LNCaP clone FGC (cell line): ENCODE results near the gene TRPC4AP.

ENCODE experiments used
- DNase-seq: peaks from one replicate; pipeline ENCODE4 v3.0.0-alpha.2; 2011; ENCODE audit warnings: low read depth
- H3K4me3 ChIP-seq: 2 replicates; pipeline ENCODE4 v1.5.1; 2011; ENCODE audit warnings: mild to moderate bottlenecking, low read depth, low read length, control low read depth
- TF ChIP-seq, protein P1 (sequence below): IDR thresholded peaks from 2 replicates; pipeline ENCODE4 v1.5.1; 2012; ENCODE audit warnings: mild to moderate bottlenecking; ENCODE audit not compliant: control insufficient read depth, insufficient read depth; ENCODE audit errors: extremely low read depth

TRPC4AP gene

DNA sequence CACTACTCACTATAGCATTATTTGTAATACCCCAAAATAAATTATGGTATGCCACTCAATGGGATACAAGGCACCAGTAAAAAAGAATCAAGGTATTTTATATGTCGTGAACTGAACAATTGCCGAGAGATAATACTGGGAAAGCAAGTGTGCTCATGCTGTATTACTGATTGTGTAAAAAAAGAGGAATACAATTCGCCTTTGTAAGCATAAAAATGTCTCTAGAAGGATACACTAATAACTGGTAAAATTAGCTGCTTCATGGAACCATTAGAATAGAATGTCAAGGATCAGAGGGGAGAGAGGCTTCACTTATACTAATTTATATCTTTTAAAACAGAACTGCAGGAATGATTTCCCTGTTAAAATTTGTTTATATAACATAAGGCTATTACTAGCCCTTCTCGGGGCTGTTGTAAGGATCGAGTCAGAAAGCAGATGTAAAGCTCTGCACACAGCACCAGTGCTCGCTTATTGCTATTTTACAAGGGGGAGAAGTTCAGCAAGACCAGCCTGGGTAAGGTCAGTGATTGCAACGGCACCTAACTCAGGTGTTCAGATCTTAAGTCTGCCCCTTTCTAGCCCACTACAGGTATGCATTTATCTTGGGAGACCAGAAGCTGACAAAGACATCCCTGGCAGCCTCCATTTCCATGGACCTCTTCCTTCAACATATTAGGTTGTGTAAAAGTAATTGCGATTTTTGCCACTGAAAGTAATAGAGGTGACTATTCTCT, 75.3 kb downstream of the TRPC4AP start:
- TF ChIP-seq, protein P1, sequence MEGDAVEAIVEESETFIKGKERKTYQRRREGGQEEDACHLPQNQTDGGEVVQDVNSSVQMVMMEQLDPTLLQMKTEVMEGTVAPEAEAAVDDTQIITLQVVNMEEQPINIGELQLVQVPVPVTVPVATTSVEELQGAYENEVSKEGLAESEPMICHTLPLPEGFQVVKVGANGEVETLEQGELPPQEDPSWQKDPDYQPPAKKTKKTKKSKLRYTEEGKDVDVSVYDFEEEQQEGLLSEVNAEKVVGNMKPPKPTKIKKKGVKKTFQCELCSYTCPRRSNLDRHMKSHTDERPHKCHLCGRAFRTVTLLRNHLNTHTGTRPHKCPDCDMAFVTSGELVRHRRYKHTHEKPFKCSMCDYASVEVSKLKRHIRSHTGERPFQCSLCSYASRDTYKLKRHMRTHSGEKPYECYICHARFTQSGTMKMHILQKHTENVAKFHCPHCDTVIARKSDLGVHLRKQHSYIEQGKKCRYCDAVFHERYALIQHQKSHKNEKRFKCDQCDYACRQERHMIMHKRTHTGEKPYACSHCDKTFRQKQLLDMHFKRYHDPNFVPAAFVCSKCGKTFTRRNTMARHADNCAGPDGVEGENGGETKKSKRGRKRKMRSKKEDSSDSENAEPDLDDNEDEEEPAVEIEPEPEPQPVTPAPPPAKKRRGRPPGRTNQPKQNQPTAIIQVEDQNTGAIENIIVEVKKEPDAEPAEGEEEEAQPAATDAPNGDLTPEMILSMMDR = no peak

DNA sequence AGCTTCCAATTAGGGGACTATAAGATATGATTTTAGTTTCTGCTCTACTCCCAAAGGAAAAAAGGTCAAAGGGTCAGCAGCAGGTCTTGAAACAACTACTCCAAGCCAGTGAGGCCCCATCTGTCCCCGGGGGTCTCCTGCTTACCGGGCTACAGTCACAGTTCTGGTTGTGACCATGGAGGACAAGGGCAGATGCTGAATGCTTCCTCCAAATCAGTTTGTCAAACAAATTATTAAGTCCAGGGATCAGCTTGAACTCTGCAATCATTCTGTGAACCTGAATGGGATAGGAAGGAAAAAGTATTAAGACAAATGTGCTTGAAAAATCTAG, 76.8 kb downstream of the TRPC4AP start:
- no peak for DNase-seq
- TF ChIP-seq, protein P1 = no peak

More for the DNA sequence above, 75.3 kb downstream of the TRPC4AP start:
- no peak for DNase-seq
- no peak overlapping the region for H3K4me3 ChIP-seq

DNA sequence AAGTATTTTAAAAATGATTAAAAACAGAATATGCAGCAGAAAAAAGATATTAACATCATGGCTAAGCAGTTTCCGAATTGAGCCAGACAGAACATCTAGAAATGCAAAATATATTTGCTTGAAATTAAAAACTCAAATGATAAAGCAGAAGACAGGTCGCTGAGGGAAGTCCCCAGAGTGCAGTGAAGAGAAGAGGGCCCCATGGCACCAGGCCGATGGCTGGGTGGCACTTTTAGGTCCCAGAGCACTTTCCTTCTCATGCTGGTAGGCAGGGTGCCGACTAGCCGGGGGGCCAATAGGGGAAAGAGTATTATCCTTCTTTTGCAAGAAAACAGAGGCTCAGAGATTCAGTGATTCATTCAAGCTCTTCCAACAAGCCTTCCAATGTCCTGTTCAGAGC, 78.1 kb downstream of the TRPC4AP start:
- DNase-seq = no peak
- TF ChIP-seq, protein P1 = no peak
- H3K4me3 ChIP-seq = no peak overlapping the region

More for the DNA sequence above, 76.8 kb downstream of the TRPC4AP start:
- H3K4me3 ChIP-seq = no peak overlapping the region

DNA sequence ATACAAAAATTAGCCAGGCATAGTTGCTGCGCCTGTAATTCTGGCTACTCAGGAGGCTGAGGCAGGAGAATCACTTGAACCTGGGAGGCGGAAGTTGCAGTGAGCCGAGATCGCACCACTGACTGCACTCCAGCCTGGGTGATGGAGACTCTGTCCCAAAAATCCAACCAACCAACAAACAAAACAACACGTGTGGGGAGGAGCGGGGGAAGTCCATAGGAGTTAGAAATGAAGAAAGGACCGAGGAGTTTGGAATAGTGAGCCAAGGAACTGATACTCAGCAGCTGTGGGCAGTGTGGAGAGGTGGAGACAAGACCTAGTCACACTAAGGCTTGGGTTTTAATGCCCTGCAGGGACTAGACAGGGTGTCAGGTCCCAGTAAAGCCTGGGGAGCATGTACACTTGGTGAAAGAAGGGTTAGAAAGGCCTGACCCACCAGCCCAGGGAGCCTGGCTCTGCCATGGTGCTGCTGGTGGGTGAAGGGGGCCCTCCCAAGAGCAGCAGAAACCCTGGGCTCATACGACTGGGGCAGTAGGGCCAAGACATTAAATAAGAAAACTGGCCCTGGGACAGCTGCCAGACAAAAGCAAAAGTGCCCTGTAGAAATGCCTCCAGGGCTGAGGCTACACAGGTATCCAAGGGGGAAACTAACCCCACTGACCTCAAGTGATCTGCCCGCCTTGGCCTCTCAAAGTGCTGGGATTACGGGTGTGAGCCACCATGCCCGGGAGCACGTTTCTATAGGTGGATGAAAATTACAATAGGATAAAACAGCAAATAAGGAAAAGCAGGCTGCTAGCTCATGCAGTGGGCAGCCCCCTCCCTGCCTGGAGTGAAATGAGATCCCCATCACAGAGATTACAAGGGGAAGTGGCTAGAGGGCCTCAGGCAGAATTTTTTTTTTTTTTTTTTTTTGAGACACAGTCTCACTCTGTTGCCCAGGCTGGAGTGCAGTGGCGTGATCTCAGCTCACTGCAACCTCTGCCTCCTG, 78.9 kb downstream of the TRPC4AP start:
- TF ChIP-seq, protein P1 = no peak
- no peak overlapping the region for H3K4me3 ChIP-seq
- no peak for DNase-seq

DNA sequence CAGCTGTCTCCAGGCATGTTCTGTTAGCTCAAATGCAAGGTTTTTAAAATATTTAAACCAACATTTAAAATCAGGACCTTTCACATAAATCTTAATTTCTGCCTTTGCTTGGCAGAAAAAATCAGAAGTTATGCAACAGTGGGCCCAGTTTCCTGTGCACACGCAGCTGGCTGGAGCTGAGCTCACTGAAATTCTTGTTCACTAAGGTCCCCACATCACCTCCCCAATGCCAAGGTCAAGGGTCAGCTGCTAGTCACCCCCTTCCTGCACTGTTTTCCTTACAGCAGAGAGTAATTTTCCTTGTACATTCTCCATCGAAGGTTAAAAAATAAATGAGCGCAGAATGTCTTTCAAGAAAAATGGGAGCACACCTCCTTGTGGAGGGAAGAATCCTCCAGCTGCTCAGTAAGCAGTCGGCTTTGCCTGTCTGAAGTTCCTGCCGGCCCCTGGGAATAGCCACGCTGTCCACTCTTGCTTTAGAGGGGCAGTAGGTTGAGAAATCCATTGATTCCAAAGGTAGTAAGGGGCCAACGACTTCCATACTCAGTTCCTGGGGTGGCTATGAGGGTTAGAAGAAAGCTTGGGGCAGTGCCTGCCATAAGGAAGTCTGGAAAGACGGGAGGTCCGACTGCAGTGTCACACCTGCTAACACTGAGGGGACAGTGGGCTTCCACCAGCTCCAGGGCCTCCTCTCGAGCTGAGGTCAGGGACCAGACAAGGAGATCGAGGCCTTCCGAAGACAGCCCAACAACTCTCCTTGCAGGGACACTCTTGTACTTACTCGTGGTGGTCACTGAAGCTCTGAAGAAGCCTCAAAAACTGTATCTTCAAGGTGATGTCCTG, 80.2 kb downstream of the TRPC4AP start:
- no peak for DNase-seq
- no peak overlapping the region for H3K4me3 ChIP-seq
- TF ChIP-seq, protein P1 = no peak

DNA sequence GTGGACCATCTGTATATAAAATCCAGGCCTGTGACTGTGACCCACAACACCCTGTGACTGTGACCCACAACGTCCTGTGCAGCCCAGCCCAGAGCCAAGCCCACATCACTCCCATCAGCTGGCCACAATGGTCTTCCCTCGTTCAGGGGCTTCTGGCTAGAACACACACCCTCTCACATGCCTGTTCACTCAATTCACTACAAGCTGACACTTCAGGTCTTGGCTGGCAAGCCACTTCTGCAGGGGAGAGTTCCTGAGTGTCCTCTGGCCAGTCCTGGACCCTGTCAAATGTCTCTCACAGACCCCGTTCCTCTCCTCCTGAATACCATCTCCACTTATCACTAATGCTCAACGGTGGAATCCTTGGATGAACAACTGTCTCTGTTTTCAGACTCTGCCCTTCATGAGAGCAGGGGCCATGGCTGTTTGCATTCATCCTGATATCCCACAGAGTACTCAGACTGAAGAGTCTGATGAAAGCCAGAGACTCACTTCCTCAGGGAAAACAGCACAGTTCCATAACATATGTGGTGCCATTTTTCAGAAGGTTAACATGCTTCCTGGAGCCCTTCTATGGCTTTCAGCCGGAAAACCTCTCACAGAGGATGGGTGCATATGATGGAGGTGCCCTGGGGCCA, 80.9 kb downstream of the TRPC4AP start:
- DNase-seq = no peak
- no peak overlapping the region for H3K4me3 ChIP-seq
- TF ChIP-seq, protein P1 = no peak
